GM21360 (cell line): ENCODE results near the gene AMPD1.

Experiments used
- ATAC-seq: cut with Tn5 transposase; IDR thresholded peaks from one replicate; pipeline ENCODE4 v1.9.1; 2021; ENCODE audit warnings: mild to moderate bottlenecking, moderate library complexity; ENCODE audit not compliant: unreplicated experiment

Gene AMPD1

DNA sequence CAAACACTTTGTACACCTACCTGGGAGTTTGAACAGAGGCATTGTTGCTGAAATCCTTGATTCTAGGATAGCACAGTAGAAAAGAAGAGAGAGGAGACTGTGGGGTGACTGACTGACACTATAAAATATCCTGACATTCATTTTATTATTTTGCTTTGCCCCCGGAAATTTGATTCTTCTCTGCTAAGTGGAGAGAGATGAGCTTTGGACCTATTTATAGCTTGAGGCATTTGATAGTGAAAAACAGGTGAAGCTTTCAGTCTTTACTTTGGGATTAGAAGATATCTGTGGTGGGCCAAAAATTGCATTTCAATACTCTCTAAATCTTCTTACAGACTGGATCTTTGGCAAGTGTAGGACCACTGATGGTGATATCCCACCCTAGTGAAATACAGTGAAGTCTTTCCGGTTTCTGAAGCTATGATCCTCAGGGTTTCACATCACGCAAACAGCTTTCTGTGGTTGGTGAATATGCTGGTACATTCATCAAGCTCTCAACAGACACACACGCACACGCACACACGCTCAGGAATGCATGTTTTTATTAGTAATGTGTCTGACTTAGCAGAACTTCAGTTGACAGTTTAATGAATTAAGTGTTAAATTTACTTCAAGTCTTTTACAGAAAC, at the start of gene AMPD1:
AMPD1 (minus strand) TSS at position 117 of the 629 bp plus-strand sequence; CDS start at position 42, 75 bp downstream.
- ATAC-seq: no peak

DNA sequence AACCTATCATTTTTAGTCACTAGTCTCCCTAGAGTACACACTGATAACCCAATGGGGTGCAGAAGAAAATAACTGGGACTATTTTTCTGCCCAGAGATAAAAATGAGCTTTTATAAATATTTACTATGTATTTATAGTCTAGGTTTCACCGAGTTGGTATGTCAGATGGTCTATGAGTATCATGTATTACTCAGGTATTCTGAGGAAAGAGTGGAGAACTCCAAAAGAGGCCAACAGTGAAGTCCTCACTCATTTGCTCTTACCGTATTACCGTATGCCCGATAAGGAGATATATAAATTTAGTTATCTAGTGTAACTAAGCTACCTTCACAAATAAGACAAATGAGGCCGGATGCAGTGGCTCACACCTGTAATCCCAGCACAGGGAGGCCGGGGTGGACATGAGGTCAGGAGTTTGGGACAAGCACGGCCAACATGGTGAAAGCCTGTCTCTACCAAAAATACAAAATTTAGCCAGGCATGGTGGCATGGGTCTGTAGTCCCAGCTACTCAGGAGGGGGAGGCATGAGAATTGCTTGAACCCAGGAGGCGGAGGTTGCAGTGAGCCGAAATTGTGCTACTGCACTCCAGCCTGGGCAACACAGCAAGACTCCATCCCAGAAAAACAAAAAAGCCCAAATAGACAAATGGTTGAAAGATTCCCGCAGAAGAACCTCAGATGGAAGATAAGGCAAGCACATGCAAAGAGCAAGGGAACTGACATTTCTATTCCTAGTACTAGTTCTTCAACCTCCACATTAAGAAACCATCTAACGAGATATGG, 46.8 kb upstream of the AMPD1 start:
- no peak for ATAC-seq

DNA sequence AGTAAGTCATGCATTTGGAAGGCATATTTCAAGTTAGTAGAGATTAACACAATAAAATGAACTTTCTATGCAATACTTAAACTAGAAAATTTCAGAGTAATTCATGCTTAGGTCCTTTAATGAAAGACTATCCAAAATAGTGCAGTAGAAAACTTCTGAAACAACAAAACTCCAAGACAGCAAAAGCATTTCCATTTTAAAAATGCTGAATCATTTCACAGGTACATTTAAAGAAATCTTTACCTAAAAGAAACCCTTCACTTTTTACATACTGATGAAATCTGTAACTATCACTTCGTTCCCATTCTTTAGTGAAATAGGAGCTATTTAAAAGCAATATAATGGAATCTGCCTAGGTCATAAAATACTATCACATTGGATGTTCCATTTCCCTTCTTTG, 45.0 kb upstream of the AMPD1 start:
- no peak for ATAC-seq

DNA sequence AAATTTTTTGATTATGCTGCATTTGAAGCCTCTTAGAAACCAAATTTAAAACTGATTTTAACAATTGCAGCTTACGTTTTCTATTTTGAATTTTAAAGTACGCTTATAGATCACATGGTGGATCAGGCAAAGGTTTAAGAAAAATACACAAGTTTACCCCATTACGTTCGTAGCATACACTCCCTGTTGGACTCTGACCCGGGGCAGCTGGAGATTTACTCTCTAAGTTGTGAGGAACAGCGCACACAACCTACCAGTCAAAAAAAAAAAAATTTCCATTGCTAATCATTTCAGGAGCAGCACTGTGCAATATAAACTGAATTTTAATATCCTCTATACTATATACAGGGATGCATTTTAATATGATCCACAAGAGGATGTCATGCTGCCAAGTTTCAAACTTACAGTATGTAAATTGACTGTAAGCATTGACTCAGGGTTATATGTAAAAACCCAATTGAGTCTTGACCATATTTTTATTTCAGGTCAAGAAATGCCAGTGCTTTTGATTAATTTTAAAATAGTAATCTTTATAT, 42.0 kb upstream of the AMPD1 start:
- no peak for ATAC-seq

DNA sequence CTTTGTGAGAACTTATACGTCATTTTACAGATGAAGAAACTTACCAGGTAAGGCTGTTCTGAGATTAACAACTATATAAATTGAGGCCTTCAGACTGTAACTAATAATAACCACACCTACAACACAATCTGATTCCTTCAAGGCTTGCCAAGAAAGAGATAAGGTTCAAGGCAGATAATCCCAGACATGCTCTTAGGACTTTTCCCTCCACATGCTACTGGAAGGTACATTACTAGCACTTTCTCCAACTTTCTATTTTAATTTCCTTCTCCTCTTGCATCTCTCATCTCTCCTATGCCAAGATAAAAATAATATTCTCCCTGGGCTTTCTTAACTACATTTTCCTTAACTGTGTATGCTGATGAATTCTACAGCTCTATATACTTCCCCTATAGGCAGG, 40.1 kb upstream of the AMPD1 start:
- ATAC-seq: no peak

DNA sequence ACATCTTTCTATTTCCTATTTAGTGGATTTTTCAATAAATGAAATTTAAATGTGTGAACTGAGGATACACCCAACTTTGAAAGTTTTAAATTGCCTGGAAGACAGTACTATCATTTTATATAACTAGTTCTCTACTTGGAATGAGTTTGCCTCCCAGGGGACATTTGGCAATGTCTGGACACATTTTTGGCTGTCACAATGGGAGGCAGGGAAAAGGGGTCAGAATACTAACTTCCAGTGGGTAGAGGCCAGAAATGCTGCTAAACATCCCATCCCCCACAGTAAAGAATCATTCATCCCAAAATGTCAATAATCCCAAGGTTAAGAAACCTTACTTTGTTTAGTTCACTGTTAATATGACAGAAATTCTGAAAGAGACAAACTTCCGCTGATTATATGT, 34.4 kb upstream of the AMPD1 start:
- no peak for ATAC-seq

DNA sequence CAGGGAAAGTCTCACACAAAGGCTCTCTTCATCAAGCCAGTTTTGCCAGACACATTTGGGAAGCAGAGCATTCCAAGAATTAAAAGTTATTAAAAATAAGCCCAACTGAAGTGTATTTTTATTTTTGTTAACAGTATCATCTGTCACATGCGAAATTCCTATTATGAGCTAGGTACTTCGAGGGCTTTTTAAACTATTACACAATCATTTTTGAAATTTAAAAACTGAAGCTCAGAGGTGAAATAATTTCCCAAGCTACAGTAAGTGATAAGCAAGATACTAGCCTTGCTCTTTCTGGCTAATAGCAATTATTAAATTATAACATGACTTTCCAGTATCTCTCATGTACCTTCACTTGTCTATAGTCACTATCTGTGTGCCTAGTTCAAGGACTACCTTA, 33.2 kb upstream of the AMPD1 start:
- no peak for ATAC-seq

DNA sequence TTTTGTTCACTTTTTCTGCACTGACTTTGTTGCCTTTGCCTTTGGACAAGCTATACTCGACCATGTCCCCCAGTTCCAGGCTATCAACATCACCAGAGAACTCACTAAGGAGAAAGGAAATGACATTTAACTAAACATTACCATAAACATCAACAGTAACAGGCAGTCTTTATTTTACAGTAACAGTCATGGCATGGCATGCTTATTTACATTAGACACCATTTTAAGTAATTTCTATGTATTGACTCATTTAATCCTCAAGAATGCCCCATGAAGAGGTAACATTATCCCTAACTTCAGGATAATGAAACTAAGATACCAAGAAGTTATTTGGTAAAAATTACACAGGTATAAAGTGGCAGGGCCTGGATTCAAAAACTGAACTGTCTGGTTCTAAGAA, 29.9 kb upstream of the AMPD1 start:
- no peak for ATAC-seq

DNA sequence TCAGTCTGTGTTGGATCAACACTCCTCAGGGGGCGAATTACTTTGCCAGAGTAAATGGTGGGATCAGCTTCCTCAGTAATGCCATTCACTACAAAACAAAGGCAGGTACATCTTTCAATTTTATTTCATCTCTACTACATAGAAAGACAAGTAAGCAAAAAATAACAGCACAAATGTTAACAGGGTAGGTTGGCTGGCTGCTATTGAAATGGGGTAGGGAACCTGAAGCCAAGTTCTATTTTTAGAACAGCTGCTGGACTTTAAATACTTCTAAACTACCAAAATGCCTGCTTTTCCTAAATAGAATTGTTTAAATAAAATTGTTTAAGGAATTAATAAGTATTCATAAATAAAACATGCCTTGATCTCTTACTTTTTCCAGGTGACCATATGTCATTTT, 28.6 kb upstream of the AMPD1 start:
- ATAC-seq: no peak

DNA sequence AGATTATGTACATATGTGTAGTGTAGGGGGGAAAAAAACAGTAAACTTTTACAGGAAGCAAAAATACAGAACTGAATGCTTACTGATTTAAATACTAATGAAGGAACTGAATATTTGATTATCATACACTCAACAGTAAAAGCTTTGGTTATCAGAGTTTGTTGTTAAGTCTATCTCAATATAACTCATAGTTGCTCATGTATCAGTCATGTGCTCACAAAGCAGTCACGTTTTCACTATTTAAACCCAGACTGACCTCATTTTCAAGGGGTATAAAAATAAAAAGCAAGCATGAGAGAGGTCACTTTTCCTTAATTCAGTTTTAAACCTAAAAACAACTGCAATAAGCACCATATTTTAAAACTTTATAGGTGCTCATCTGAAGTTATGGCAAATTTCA, 28.1 kb upstream of the AMPD1 start:
- ATAC-seq: no peak

DNA sequence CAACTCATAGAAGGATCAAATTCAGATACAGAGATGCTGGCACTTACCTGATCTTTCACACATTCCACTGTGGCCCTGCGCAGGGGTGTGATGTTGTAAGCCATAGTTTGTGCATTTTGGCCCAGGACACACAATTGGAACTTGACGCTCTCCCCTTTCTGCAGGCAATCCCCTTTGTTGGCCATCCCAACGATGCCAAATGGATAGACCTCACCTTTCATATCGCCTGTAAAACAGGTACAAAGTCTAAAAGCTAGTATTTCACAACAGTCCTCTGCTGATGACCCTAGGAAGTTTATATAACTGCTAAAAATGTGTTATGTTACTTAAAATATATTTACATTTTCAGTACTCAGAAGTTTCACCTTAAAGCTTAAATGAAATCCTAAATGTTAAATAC, 25.1 kb upstream of the AMPD1 start:
- ATAC-seq: no peak

DNA sequence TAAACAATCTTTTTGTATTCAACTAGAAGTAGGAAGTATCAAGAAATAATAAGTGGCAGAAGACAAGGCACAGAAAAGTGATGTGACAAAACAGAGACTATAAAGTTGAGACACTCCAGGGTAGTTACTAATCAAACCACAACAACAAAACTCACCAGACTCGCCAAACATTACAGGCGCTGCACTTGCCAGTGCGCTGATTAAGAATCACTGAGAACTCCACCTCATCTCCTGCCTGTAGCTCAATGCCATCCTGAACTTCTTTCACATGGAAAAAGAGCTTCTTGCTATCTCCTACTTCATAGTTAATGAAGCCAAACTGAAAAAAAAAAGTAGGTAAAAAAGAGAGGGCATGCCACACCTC, 24.1 kb upstream of the AMPD1 start:
- ATAC-seq: no peak

DNA sequence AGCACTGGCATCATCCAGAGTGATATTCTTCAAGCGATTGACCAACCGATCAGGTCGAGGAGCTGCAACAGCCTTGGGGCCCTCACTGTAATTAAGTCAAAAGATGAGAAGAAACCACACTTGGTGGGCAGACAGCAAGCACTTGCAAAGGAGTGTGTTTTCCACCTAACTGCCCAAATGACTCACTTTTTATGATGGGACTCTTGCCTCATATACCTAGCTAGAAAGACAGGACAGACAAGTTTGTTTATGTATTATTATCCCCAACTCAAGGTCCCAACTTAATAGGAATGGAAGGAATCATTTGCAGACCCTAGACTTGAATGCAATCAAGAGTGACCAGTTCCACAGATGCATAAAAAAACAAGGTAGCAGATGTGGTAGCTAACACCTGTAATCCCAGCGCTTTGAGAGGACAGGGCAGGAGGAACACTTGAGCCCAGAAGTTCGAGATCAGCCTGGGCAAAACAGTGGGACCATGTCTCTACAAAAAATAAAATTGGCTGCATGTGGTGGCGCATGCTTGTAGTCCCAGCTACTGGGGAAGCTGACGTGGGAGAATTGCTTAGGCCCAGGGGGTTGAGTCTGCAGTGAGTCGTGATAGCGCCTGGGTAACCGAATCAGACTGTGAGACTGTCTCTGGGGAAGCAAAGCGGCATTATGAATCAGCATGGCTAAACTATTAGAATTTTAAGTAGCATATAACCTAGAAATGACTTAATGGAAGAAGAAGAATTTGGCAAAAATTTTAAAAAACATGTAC, 23.5 kb upstream of the AMPD1 start:
- ATAC-seq: no peak

DNA sequence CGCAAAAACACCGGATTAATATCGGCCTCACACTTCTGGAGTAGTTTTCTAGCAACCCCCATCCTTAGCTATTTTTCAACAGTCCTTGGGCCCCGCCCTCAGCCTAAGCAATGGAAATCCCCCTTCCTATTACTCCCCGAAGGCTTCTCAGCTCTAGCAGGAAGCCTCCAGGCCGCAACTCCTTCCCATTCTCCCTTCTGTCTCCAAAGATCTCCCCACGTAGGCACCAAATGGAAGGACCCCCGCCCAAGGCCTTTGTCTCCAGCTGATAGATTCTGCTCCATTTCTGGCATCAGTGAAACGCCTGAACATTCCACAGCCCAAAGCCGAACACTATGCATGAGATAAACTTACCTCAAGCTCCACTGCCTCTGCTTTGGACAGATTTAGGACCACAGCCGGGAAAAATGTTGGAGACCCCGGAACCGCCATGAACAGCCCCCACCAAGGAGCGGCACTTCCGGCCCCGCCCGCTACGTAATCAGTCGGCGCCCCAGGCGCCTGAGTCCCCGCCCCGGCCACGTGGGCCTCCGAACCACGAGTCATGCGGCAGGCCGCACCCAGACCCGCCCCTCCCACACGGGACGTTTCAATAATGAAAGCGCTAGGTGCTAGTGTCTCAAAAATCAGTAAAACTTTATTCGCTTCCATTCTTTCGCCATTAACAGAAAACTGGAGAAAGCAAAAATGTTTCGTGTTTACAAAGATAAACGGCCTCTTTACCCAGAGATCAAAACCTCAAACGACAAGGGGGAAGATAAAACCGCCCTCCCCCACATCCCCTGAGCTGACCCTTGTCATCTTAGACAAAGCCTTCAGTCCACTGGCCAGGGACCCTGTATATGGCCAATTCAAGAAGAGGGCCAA, 21.2 kb upstream of the AMPD1 start, which contains the start of gene NRAS:
NRAS (minus strand) TSS at position 468 of the 867 bp plus-strand sequence. CDS start 611 bp downstream, outside the sequence.
- peak; percentile 91 for ATAC-seq

DNA sequence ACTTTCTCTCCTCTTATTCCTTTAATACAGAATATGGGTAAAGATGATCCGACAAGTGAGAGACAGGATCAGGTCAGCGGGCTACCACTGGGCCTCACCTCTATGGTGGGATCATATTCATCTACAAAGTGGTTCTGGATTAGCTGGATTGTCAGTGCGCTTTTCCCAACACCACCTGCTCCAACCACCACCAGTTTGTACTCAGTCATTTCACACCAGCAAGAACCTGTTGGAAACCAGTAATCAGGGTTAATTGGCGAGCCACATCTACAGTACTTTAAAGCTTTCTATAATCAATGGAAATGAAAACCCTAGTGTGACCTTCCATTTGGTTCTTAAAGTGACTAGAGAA, 20.6 kb upstream of the AMPD1 start:
- peak; percentile 1 for ATAC-seq

DNA sequence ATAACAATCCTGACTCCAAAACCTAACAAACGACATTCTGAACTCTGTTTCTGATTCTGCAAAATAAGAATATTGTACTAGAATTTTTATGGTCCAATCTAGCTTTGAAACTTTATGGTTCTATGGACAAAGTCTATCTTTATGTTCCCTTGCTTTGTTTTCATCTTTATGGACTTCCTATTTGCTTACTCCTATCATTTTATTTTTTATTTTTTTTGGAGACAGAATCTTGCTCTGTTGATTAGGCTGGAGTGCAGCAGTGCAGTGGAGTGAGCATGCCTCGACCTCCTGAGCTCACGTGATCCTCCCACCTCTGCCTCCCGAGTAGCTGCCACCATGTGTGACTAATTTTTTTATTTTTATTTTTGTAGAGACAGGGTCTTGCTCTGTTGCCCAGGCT, 17.6 kb upstream of the AMPD1 start:
- ATAC-seq: no peak

DNA sequence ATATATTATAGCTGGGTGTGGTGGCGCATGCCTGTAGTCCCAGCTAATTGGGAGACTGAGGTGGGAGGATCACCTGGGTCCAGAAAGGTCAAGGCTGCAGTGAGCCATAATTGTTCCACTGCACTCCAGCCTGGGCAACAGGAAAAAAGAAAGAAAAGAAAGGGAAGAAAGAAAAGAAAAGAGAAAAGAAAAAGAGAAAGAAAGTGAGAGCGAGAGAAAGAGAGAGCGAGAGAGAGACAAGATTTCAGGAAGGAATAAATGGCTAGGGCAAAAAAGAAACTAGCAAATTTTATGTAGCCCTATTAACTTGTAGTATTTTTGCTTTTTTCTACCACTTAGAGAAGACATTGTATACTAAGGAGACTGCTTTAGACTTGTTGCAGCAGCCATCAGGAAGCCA, 15.0 kb upstream of the AMPD1 start:
- no peak for ATAC-seq

DNA sequence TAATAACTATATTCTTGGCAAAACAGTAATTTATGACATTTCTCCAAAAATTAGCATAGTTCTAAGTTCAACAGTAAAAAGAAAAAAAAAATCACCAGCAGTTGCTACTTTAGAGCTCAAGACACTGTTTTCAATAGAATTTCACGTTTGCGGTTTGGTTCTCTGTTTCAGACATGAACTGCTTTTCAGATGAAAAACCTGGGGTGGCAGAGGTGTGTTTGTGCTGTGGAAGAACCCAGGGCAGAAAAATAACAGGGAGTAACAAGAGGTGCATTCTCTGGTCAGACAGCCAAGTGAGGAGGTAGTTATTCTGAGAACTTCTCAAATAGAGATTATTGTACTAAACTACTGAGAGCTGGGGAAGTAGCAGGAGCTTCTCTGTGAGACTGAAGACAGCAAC, 12.3 kb upstream of the AMPD1 start:
- no peak for ATAC-seq

DNA sequence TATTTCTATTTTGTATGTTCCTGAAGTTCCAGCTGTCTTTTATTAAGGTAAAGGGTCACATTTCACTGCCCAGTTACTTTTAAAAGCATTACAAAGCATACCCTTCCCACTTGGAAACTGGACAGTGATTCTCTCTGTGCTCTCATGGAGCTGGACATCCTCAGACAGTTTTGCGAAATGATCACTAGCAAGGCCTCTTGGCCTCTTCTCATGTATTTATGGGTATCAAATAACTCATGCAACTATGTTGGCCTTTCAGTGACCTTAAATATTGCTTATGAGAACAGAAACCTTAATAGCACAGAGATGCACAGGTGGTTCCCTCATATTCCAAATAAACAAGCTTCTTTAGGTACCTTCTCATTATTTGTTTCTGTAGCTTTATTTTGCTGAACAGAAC, 7.9 kb upstream of the AMPD1 start:
- no peak for ATAC-seq

DNA sequence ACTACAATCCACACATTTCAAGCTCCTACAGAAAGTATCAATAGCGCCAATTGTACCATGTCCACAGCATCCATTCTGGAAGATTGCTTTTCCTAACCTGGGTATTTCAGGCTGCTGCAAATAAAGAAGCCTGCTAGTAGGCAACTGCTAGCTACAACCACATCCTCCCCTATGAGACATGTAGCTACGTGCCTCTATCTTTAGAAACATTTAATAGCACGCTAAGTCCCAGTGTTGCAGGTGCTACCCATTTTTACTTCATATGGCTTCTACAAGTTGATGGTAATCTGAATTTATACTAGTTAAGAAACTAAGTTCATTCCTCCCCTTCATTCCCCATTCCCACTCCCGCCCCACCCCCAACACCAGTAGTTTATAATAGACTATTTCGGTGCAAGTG, 7.4 kb upstream of the AMPD1 start:
- no peak for ATAC-seq

DNA sequence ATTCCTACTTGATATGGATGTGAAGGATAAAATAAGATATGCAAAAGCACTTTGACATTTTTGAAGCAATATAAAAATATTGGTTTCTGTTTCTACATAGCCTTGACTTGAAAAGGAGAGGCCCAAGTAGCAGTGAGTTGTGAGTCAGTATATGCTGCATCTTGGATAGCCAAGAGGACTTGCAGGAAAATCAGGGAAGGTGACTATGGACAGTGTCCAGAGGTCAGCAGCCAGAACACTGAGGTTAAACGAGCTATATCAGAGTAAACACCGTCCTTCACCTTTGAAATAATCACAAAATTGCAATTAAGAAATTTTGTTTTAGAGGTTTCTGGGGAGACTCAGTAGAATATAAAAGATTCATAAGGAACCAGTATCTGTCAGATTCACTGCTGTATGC, 6.6 kb upstream of the AMPD1 start:
- ATAC-seq: no peak
